NB4 (cell line): Measurements from ENCODE around the gene PLSCR3.

Experiments
- MAX ChIP-seq: IDR thresholded peaks from 2 replicates; pipeline ENCODE4 v1.6.1; 2011; ENCODE audit warnings: low read depth, low read length
- MYC ChIP-seq: IDR thresholded peaks from 2 replicates; pipeline ENCODE4 v1.6.1; 2011; ENCODE audit warnings: low read depth, low read length
- POLR2A ChIP-seq: IDR thresholded peaks from 2 replicates; pipeline ENCODE4 v1.6.1; 2011; ENCODE audit warnings: mild to moderate bottlenecking; ENCODE audit not compliant: insufficient read length; ENCODE audit errors: extremely low read depth
- TF ChIP-seq, protein P1 (sequence below): IDR thresholded peaks from one replicate; pipeline ENCODE4 v1.5.1; 2012; ENCODE audit warnings: low read depth, low read length

DNA sequence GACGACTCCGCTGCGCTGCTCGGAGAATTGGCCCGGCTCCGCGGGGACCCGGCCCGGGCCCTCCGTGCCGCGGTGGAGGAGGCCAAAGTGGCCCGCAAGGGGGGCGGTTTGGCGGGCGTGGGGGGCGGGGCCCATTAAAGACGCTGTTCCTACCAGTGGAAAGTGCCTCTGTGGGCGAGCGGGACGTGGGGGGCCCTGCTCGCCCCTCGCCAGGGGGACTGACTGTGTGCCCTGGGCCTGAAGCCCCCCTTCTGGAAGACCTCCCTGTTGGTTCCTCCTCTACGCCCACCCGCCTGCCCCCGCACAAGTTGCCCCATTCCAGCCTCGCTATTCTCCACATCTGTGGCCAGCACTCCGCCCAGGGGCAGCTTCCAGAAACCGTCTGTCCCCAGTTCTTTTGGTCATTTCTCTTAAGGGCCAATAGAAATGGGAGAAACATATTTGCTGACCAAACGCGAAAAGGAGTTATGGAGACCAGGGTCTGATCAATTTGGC lies 43.1 kb upstream of the PLSCR3 start:
- TF ChIP-seq, protein P1, sequence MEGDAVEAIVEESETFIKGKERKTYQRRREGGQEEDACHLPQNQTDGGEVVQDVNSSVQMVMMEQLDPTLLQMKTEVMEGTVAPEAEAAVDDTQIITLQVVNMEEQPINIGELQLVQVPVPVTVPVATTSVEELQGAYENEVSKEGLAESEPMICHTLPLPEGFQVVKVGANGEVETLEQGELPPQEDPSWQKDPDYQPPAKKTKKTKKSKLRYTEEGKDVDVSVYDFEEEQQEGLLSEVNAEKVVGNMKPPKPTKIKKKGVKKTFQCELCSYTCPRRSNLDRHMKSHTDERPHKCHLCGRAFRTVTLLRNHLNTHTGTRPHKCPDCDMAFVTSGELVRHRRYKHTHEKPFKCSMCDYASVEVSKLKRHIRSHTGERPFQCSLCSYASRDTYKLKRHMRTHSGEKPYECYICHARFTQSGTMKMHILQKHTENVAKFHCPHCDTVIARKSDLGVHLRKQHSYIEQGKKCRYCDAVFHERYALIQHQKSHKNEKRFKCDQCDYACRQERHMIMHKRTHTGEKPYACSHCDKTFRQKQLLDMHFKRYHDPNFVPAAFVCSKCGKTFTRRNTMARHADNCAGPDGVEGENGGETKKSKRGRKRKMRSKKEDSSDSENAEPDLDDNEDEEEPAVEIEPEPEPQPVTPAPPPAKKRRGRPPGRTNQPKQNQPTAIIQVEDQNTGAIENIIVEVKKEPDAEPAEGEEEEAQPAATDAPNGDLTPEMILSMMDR: no peak
- TF ChIP-seq MAX: no peak
- no peak for TF ChIP-seq POLR2A
- no peak for TF ChIP-seq MYC
